ENCODE measurements around the gene UMOD.

- TF ChIP-seq CTCF (IDR thresholded peaks at IDR 0.05; ENCODE audit: low read depth, low read length, poor library complexity, severe bottlenecking) (no peak), EZH2phosphoT487 (IDR thresholded peaks at IDR 0.05; ENCODE audit: borderline replicate concordance, low read length) (no peak)
These were observed 20.1 kb downstream of the UMOD start for GRCh38 chr16:20332411-20332810.

All from DOHH2 (cell line).